ENCODE data around the gene OR10H4. TPM values are rescaled to one million over a fixed set of nuclear protein-coding genes. Genes with fewer than 3 reads are reported as not detected.
"Not testable (repeated sequence)": the region's sequence is repeated elsewhere in the genome, so short reads cannot be mapped to it uniquely, and the experiment has no call there.

OR10H4 gene
- total RNA-seq, 1 experiment from 2014 or later, result not detected

DNA sequence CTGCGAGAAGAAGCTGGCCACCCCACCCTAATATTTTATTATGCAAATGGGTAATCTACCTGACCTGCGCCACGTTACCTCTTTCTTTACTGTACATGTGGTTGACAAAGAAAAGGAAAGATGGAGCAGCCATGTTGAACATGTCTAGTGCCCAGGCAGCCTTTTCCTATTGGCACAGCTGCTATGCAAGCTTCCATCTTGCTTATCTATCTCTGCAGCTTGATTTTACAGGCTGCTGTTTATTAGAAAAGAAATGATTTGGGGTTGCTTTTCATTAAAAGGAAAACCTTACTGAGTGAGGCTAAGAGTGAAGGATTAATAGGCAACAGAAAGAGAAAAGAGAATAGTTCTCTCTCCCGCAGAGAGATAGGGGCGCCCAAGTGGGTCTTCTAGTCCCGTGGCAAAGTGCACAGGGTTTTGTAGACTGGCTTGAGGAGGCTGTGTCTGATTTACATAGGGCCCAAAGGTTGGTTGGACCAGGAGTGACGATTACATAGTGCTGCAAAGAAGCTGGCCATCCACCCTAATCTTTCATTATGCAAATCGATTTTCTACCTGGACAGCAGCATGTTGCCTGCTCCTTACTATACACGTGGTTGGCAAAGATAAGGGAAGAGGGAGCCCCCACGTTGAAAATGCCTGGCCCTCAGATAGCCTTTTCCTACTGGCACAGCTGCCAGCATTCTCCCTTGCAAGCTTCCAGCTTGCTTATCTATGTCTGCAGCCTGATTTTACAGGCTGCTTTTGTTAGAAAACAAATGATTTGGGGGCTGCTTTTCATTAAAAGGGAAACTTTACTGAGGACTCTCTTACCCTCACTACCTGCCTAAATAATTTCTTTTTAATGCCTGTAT lies 28.3 kb downstream of the OR10H4 start:
- H3K4me3 ChIP-seq, result no peak overlapping the region
- no peaks in the 10 kb centered on the region for H3K36me3 ChIP-seq
- H3K4me1 ChIP-seq, result no peaks in the 10 kb centered on the region
- H3K27ac ChIP-seq, result no peak overlapping the region
- H3K27me3 ChIP-seq, result no peaks in the 10 kb centered on the region
- H3K9me3 ChIP-seq (replicated peaks), result peaks cover 3% of the 10 kb centered on the region; the same call in 1 of the 2 replicates
- no peak for DNase-seq

- no peaks in the 10 kb centered on the region for H3K27me3 ChIP-seq
- DNase-seq, result no peak
- H3K9me3 ChIP-seq (replicated peaks), result peaks cover 3% of the 10 kb centered on the region; the same call in 1 of the 2 replicates
These were observed 28.9 kb downstream of the OR10H4 start for GRCh38 chr19:15977690-15978089.

DNA sequence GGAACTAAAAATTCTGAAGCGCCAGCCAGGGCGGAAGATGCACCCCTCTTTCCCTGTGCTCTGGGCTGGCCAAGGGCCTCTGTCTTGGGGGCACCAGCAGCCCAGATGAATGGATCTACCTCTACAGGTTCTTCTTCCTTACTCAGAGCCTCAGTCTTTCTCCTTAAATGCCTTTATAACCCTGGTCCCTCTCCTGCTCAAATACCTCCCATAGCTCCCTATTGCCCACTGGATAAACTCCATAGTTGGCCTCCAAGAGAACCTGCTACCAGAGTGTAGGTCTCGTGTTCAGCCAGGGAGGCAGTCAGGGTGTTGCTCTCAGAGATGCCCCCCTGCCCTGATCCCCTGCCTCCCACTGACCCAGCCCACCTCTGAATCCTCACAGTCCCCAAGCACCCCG lies 30.5 kb downstream of the OR10H4 start:
- no peak for DNase-seq
- Histone ChIP-seq H3K27ac (no peak overlapping the region), H3K4me1 (no peaks in the 10 kb centered on the region), H3K4me3 (no peak overlapping the region), H3K36me3 (no peaks in the 10 kb centered on the region), H3K9me3 (replicated peaks) (peaks cover 3% of the 10 kb centered on the region; the same call in 1 of the 2 replicates), H3K27me3 (no peaks in the 10 kb centered on the region)

More at GRCh38 chr19:15977690-15978089, 28.9 kb downstream of the OR10H4 start:
- Histone ChIP-seq H3K27ac (no peak overlapping the region), H3K36me3 (no peaks in the 10 kb centered on the region), H3K4me1 (no peaks in the 10 kb centered on the region), H3K4me3 (no peak overlapping the region)

DNA sequence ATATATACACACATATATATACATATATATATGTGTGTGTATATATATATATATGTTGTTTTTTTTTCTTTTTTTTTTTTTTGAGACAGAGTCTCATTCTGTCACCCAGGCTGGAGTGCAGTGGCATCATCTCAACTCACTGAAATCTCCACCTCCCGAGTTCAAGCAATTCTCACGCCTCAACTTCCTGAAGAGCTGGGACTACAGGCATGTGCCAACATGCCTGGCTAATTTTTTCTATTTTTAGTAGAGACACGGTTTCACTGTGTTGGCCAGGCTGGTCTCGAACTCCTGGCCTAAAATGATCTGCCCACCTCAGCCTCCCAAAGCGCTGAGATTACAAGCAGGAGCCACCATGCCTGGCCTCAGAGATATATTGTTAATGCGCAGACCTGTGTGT lies 37.0 kb downstream of the OR10H4 start:
- not testable (repeated sequence) for H3K4me3 ChIP-seq; H3K9me3 ChIP-seq (replicated peaks); H3K27me3 ChIP-seq; H3K36me3 ChIP-seq; H3K27ac ChIP-seq; DNase-seq; H3K4me1 ChIP-seq

DNA sequence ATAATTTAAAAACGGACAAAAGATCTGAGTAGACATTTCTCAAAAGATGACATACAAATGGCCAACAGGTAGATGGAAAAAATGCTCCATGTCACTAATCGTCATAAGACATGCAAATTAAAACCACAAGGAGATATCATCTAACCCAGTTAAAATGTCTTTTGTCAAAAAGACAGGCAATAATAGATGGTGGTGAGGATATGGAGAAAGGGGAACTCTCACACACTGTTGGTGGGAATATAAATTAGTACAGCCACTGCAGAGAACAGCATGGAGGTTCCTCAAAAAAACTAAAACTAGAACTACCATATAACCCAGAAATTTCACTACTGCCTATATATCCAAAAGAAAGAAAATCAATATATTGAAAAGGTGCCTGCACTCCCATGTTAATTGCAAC lies 37.9 kb downstream of the OR10H4 start:
- Histone ChIP-seq H3K27ac (no peak overlapping the region), H3K4me3 (no peak overlapping the region), H3K36me3 (no peaks in the 10 kb centered on the region), H3K4me1 (no peaks in the 10 kb centered on the region), H3K27me3 (no peaks in the 10 kb centered on the region), H3K9me3 (replicated peaks) (no peaks in the 10 kb centered on the region)
- DNase-seq, result no peak

DNA sequence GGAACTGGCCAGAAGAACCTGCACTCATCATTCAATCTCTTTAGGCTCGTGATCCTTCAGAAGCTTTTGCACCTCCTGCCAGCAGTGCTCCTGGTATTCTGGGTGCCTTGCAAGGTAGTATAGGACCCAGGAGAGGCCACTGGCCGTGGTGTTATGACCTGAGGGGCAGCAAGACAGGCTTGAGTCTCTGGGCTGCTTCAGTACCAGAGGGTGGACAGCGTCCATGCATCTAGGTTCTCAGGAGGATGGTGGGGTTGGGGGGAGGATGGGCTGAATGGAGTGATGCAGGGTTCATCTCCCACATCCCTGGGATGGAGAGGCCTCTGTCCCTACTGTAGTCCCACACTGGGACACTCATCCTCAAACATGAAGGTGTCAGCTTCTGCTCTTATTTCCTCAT lies 41.1 kb downstream of the OR10H4 start:
- H3K27ac ChIP-seq, result no peak overlapping the region
- no peaks in the 10 kb centered on the region for H3K36me3 ChIP-seq
- no peaks in the 10 kb centered on the region for H3K4me1 ChIP-seq
- no peaks in the 10 kb centered on the region for H3K27me3 ChIP-seq
- H3K9me3 ChIP-seq (replicated peaks), result no peaks in the 10 kb centered on the region
- no peak overlapping the region for H3K4me3 ChIP-seq
- DNase-seq, result no peak

DNA sequence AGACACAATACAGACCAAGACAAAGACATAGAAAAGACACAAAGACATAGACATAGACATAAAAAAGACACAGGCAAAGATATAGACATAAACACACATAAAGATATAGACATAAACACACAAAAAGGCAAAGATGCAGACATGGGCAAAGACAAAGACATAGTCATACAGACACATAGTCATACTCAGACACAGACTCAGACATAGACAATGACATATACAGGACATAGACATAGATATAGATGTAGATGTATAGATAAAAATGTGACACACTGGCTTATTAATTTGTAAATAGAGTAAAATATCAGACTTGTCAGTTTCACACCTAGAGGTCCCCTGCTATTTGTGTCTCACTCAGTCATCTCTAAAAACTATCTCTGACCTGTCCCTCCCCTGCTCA lies 42.8 kb downstream of the OR10H4 start:
- Histone ChIP-seq H3K27me3 (no peaks in the 10 kb centered on the region), H3K4me3 (no peak overlapping the region), H3K36me3 (no peaks in the 10 kb centered on the region), H3K9me3 (replicated peaks) (no peaks in the 10 kb centered on the region), H3K27ac (no peak overlapping the region), H3K4me1 (no peaks in the 10 kb centered on the region)
- no peak for DNase-seq

- Histone ChIP-seq H3K27me3 (no peaks in the 10 kb centered on the region), H3K4me3 (no peak overlapping the region), H3K36me3 (no peaks in the 10 kb centered on the region), H3K9me3 (replicated peaks) (no peaks in the 10 kb centered on the region), H3K4me1 (no peaks in the 10 kb centered on the region), H3K27ac (no peak overlapping the region)
- DNase-seq, result no peak
These were observed 43.2 kb downstream of the OR10H4 start for GRCh38 chr19:15992014-15992413.

- Histone ChIP-seq H3K27ac (no peak overlapping the region), H3K27me3 (peaks cover 8% of the 10 kb centered on the region; the same call in 1 of the 2 replicates), H3K9me3 (replicated peaks) (no peaks in the 10 kb centered on the region), H3K36me3 (no peaks in the 10 kb centered on the region), H3K4me1 (no peaks in the 10 kb centered on the region), H3K4me3 (no peak overlapping the region)
- DNase-seq, result no peak
These were observed 46.7 kb downstream of the OR10H4 start for GRCh38 chr19:15995536-15995935.

DNA sequence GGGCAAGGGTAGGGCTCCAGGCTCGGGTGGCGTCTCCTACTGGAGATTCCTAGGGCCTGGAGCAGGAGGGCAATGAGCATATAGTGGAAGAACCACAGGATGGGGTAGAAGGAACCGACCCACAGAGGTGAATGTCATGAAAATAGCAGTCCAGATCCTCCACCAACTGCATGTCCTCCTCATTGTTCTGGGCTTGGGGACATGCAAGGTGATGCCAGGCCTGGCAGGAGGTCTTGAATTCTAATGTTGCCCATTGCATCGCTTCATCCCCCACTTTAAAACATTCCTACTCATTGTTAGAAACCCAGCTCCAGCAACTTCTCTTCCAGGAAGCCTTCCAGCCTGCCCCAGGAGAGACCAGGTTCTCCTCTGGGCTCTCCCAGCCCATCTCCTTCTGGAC lies 49.4 kb downstream of the OR10H4 start:
- no peak overlapping the region for H3K4me3 ChIP-seq
- H3K27me3 ChIP-seq, result peaks cover 14% of the 10 kb centered on the region; the same call in 1 of the 2 replicates
- DNase-seq, result no peak
- H3K4me1 ChIP-seq, result no peaks in the 10 kb centered on the region
- no peaks in the 10 kb centered on the region for H3K9me3 ChIP-seq (replicated peaks)
- H3K27ac ChIP-seq, result no peak overlapping the region
- no peaks in the 10 kb centered on the region for H3K36me3 ChIP-seq

Other genes starting within 250 kb of the OR10H4 start
- not detected in 2 replicates for gene OR10H2, start 221.0 kb upstream of the OR10H4 start, total RNA-seq (2014; rRNA removed; shearing (Covaris generic))
- gene OR10H3, start 211.0 kb upstream of the OR10H4 start, total RNA-seq (2014; rRNA removed; shearing (Covaris generic)), result not detected in 2 replicates
- not detected in 2 replicates for gene OR10H5, start 161.3 kb upstream of the OR10H4 start, total RNA-seq (2014; rRNA removed; shearing (Covaris generic))
- not detected in 2 replicates for gene OR10H1, start 133.3 kb upstream of the OR10H4 start, total RNA-seq (2014; rRNA removed; shearing (Covaris generic))
- not detected in 2 replicates for gene CYP4F2, start 50.9 kb upstream of the OR10H4 start, total RNA-seq (2014; rRNA removed; shearing (Covaris generic))
- 0.13 TPM in 1 of 2 replicates, not detected in the other for gene CYP4F11, start 14.5 kb upstream of the OR10H4 start, total RNA-seq (2014; rRNA removed; shearing (Covaris generic))
- 408 and 419 TPM in 2 replicates for gene TPM4, start 127.5 kb downstream of the OR10H4 start, total RNA-seq (2014; rRNA removed; shearing (Covaris generic))
- gene RAB8A, start 162.9 kb downstream of the OR10H4 start, total RNA-seq (2014; rRNA removed; shearing (Covaris generic)), result 102 and 104 TPM in 2 replicates
- gene HSH2D, start 194.7 kb downstream of the OR10H4 start, total RNA-seq (2014; rRNA removed; shearing (Covaris generic)), result 0.23 and 0.42 TPM in 2 replicates
- gene CIB3, start 224.5 kb downstream of the OR10H4 start, total RNA-seq (2014; rRNA removed; shearing (Covaris generic)), result not detected in 2 replicates
- gene FAM32A, start 236.4 kb downstream of the OR10H4 start, total RNA-seq (2014; rRNA removed; shearing (Covaris generic)), result 124 and 130 TPM in 2 replicates
- gene AP1M1, start 248.9 kb downstream of the OR10H4 start, total RNA-seq (2014; rRNA removed; shearing (Covaris generic)), result 102 and 104 TPM in 2 replicates